Stimulated activated CD8-positive, alpha-beta memory T cell treated with anti-CD3 and anti-CD28 coated beads, Interleukin-15, amount 100 ng/mL, for 24 hours (primary cell): ENCODE data around the gene RUNX1.

Experiments used
- DNase-seq: peaks from one replicate; pipeline ENCODE4 v3.0.0-alpha.2; 2020; ENCODE audit warnings: low read depth

RUNX1 gene

DNA sequence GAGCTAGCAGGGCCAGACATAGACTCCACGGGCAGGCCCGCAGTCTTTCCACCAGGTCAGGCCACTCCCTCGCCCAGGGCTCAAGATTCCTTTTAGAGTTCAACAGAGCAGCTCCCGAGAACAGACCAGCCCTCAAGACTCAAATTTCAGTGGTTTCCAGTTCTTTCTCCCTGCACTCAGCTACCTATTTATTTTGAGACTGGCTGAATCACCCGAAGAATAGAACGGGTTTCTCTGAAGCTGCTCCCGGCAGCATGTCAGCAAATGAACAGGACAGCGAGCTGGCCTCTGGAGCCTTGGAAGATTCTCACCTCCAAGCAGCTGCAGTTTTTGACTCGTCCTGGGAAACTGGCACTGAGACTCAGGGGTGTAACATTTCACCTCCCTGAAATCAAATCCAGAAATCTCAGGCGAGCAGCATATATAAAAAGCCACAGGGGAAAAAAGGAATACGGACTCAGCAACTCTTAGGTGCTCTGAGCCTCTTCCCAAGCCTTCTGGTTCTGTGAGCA, 202.4 kb downstream of the RUNX1 start:
- no peak for DNase-seq

DNA sequence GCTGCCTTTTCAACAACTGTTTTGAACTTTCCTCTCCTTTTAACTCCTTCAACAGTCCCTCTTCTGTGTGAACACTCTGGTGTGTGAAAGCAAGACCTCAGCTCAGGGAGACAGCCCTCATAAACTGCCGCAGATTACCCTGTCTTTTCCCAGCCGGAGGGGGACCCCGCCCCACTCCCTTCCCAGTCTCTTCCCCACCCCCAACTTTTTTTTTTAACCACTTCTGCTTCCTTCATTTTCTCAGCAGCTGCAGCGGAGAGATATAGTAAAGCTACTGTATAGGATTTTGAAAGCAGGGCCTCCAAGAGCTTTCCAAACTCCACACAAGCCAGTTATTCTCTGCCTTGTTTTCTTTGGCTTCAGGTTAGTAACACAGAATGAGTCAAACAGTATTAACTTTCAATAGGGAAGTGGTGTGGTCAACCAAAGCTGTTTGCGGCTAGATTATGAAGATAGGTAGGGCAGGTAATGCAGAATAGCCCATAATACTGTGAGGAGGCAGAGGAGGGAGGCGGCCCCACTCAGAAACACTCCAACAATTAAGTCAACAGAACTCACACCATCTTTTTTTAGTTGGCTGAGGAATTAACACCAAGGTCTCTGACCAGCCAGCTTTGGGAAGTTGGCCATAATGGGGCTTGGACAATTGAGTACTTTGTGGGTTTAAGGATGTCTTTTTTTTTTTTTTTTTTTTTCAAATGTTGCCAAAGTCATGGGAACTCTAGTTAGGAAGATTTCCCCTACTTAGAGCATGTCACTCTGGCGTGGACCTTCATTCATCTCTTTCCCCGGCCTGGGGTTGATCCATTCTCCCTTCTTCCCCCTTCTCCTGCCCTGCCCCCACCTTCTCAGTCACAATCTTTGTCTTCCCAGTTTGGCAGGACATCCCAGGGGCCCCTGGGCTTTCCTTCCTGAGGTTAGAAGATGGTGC, 203.3 kb downstream of the RUNX1 start:
- DNase-seq = no peak

DNA sequence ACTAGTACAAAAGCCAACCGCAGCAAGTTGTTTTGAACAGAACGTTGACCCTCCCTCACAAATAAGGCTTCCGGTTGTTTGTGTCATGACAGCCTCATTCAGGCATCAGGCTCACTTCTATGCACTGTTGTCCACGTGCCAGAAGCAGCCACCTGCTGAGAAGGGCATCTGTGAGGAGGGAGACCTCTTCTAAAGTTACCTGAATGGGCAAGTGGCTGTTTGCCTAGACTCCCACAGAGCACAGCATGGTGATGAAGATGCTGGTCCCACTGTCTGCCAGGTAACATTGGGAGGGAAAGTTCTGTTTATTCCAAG, 204.2 kb downstream of the RUNX1 start:
- no peak for DNase-seq

DNA sequence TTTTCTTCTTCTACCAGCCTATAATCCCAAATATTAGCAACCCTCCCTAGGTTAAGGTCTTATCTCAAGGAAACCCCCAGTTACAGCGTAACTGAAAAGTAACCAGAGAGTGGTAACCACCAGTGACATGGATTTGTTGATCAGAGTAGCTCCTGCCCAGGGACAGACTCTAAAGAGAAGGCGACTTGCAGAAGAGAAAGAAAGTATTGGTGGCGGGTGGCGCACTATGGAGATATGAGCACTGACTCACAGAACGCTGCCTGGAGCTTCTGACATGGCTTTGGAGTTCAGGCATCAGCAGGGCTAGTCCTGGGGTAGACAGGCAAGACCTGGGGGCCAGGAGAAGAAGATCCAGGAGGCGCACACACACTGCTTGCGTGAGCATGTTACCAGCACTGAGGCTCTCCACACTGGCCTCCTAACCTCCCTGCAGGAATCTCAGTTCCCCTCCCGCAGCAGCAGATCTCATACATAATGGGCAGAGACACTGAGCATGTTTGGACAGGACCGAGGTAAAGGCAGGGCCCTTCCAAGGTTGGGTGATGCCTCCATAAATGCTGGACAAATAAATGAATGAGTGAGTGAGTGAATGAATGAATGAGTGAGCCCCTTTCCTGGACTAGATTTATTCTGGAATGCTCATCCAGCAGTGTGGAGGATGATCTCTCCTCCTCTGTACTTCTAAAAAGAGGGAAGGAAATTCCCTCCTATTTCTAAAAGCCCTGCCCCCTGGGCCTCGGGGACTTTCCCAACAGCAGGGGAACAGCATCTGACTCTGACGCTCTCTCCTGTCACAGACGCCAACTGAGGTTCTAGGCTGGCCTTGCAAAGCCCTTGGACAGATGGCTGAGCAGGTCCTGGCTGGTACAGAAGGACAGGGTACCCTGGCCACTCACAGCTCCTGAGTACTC, 204.8 kb downstream of the RUNX1 start:
- no peak for DNase-seq

DNA sequence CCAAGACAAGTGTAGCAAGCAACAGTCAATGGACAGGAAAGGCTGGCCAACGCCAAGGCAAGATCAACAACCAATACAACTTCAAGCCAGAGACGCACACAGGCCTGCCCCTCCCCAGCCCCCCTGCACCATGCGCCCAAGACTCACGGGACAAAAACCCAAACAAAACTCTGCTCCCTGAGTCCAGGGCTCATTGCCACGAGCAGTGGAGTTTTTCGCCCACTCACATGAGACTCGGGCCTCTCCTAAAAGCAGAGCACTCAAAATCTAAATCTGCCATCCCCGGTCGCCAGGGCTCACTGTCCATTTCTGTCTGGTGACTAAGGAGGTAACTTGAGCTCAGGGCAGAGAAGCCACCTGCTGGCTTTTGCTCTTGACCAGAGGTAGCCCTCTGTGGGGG, 205.5 kb downstream of the RUNX1 start:
- no peak for DNase-seq

- no peak for DNase-seq
These were observed 207.9 kb downstream of the RUNX1 start for GRCh38 chr21:34841154-34841553.

DNA sequence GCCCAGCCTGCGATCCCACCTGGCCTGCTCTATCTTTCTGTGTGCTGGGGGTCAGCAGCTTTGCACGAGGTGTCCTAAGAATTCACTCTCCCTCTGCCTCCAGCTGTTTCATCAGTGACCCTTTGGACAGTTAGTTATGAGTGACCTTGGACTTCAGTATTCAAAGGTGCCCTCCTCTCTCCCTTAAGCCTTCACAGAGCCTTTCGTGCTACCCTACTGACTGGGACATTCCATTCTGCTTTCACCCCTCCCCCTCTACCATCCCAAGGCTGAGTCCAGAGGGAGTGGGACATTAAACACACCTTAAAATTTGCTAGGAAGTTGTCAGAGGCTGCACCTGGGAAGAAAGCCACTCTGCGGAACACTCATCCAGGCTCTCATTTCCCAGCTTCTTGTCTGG, 208.4 kb downstream of the RUNX1 start:
- DNase-seq = no peak

- no peak for DNase-seq
These were observed 209.9 kb downstream of the RUNX1 start for GRCh38 chr21:34838956-34839820.

DNA sequence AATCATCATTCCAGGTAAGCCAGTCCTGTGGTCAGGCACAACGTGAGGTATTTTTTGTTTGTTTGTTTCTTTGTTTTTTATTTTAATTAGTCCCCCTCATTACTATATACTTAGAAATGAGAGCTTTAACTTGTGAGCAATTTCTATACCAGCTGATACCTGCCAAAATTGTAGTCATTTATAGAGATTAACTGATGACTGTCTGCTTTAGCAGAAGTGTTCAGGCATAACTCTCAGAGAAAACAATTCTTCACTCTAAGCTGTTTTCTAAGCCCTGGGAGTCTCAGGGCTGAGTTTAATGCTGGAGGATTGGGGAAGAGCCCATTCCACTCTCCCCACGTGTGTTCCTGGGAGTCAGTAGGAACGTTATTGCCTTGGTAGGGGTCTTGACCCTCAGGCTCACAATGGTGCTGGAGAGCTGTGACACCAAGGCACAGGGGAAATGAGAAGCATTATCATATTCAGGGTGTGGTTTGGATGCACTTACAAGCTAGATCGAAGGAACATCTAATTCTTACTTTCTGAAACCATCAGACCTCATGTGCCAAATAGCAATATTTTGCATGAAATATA, 212.1 kb downstream of the RUNX1 start:
- no peak for DNase-seq

- DNase-seq = no peak
These were observed 212.8 kb downstream of the RUNX1 start for GRCh38 chr21:34836103-34836932.

DNA sequence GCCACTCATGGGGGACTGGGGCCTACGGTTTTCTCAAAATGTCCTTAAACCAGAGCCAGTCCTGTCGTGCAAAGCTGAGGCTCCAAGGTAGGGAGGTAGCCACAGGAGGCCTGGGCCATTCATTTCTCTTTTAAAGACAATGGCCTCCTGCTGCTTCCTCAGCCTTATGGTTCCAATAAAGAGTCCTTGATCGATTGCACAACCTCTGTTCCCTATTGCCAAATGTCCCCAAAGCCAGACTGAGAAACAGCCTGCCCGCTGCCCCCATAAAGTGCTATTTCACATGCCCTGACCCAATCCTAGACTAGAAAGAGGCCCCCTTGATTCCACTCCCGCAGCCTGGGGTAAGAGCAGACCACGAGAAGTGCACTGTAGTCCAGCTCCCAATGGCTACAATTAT, 213.6 kb downstream of the RUNX1 start:
- no peak for DNase-seq

GRCh38 chr21:34834852-34835501, 214.1 kb downstream of the RUNX1 start:
- DNase-seq = no peak

DNA sequence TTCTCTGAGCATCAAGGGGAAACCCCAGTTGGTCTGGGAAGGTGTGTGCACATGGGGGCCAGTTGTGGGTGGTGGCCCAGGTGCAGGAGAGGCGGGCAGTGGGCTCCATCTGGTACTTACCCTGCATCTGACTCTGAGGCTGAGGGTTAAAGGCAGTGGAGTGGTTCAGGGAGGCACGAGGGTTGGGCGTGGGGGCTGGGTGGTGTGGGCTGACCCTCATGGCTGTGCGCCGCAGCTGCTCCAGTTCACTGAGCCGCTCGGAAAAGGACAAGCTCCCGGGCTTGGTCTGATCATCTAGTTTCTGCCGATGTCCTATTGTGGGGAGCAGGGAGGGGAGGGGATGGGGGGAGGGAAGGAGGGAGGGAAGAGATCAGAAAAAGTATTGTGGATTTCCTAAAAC, 214.8 kb downstream of the RUNX1 start:
- no peak for DNase-seq

GRCh38 chr21:34833465-34833864, 215.6 kb downstream of the RUNX1 start:
- DNase-seq = no peak

DNA sequence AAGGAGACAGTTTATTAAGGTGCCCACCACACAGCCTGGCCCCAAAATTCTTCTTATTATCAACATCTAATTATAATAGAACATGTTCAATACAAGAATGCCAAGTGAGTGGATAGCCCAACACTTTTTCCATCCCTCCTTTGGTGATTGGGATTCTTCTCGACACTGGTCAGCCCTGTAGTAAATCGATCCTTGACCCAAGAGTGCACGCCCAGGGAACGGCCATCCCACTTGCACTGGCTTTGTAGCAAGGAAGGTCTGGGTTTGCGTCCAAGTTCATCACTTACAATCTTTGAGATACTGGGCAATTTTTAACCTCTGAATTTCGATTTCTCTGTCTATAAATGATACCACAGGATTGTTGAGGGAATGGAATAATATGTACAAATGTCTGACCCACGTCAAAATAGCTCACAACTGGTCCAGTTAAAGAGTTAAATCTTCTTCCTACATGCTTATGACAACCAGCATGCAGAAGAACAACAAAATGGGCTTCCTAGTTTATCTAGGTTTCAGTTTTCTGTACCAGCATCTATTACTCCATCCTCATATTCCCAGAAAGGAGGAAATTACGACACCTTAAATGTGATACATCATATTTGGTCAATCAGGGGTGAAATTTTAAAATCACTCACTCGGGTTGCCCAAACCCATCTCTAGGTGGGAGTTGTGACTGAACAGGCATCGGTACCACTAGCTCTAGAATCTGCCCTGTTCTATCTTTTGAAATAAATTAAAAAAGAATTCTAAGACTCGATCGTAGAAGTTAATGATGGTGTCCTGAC, 218.5 kb downstream of the RUNX1 start:
- DNase-seq = no peak

GRCh38 chr21:34827445-34828235, 221.5 kb downstream of the RUNX1 start:
- no peak for DNase-seq

DNA sequence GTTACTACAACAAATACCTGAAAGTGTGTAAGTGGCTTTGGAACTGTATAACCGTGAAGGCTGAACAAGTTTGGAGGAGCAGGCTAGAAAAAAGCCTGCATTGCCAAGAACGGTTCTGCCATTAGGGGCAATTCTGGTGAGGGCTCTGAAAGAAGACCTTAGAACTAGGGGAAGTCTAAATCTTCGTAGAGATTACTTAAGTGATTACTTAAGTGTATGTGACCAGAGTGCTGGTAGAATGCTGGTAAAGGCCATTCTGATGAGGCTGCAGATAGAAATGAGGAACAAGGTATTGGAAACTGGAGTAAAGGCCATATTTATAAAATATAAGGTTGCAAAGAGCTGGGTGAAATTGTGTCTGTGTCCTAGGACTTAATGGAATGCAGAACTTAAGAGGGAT, 222.3 kb downstream of the RUNX1 start:
- no peak for DNase-seq

- DNase-seq = no peak
These were observed 223.1 kb downstream of the RUNX1 start for GRCh38 chr21:34825948-34826548.
